Activated naive CD4-positive, alpha-beta T cell treated with anti-CD3 and anti-CD28 coated beads for 36 hours (primary cell): ENCODE measurements around the gene IL10RB. TPM values are rescaled to one million over a fixed set of nuclear protein-coding genes. Genes with fewer than 3 reads are reported as not detected.
"Not testable (repeated sequence)": the region's sequence is repeated elsewhere in the genome, so short reads cannot be mapped to it uniquely, and the experiment has no call there.

Experiments used
- CTCF ChIA-PET: fragments of 350-600 bp; sonication (Branson Sonifier 250); formaldehyde crosslinking; loops from one replicate; lab custom pipeline; 2021; ENCODE audit warnings: antibody characterized with exemption; lab: Charles Lee
- DNase-seq: peaks from one replicate; pipeline ENCODE4 v3.0.0-alpha.2; 2020
- H3K27ac Mint-ChIP-seq: one replicate; pipeline ENCODE4 v1.8.0; 2021; ENCODE audit warnings: mild to moderate bottlenecking, mixed read lengths
- H3K27me3 Mint-ChIP-seq: one replicate; pipeline ENCODE4 v1.8.0; 2021; ENCODE audit warnings: low read depth, mixed read lengths
- H3K36me3 Mint-ChIP-seq: one replicate; pipeline ENCODE4 v1.8.0; 2021; ENCODE audit warnings: low read depth, mixed read lengths
- H3K4me1 Mint-ChIP-seq: one replicate; pipeline ENCODE4 v1.8.0; 2021; ENCODE audit warnings: low read depth, mixed read lengths
- H3K4me3 Mint-ChIP-seq: one replicate; pipeline ENCODE4 v1.8.0; 2021; ENCODE audit warnings: mild to moderate bottlenecking, moderate library complexity, mixed read lengths
- H3K9me3 Mint-ChIP-seq: one replicate; pipeline ENCODE4 v1.8.0; 2021; ENCODE audit warnings: mixed read lengths
- intact Hi-C: fragments of 100-400 bp; cut with micrococcal nuclease; formaldehyde crosslinking; loops from one replicate; pipeline ENCODE4 v1.15.1; 2023
- total RNA-seq, 2 experiments: library from RNA; stranded (reverse); gene quantifications; one replicate each; pipeline ENCODE4 v1.2.3, GENCODE V29; 2021

Gene IL10RB
- total RNA-seq, 2 experiments from 2014 or later: 23.9 TPM

DNA sequence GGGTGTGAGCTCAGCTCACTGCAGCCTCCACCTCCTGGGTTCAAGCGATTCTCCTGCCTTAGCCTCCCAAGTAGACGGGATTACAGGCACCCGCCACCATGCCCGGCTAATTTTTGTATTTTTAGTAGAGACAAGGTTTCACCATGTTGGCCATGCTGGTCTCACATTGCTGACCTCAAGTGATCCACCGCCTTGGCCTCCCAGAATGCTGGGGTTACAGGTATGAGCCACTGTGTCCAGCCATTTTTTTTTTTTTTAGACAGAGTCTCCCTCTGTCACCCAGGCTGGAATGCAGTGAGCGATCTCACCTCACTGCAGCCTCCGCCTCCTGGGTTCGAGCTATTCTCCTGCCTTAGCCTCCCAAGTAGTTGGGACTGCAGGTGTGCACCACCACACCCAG, 23.3 kb upstream of the IL10RB start:
- DNase-seq, H3K27me3 Mint-ChIP-seq, H3K9me3 Mint-ChIP-seq, intact Hi-C loops, H3K27ac Mint-ChIP-seq, H3K4me3 Mint-ChIP-seq: not testable (repeated sequence)
- Mint-ChIP-seq H3K36me3 (peaks cover 47% of the 10 kb centered on the region), H3K4me1 (peaks cover 86% of the 10 kb centered on the region)
- CTCF ChIA-PET: interaction anchor here (0.9 kb wide), 1 partner anchor 10 kb away, joined by 3 read pairs; no protein-coding TSS in a partner anchor

DNA sequence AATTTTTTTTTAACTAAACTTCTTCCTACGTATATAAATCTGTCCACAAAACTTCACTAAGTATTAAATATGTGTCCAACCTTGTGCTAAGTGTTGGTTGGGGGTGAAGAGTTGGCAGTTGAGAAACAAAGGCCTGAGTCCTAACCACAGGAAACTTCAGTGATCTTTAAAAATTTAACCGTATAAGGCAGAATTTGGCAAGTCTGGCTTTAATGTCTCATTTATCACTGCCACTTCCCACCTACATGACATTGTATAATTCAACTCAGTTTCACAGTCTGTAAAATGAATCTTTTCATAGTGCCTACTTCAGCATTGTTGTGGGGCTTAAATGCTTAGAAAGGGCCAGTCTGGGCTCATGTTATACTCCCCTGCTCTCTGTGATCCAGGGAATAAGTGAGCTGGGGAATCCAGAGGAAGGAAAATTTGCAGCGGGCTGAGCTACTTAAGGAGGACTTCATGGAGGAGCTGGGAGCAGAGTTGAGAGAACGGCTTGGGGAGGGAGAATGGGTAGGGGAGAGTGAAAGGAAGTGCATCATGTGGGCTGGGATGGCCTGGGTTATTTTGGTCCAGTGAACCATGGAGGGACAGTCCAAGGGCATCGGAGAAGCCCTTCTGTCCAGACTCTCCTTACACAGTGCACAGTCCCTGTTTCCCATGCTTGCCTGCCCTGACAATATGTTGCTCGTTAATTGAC, 21.9 kb upstream of the IL10RB start:
- H3K4me1 Mint-ChIP-seq: peaks cover 86% of the 10 kb centered on the region
- H3K9me3 Mint-ChIP-seq: no peaks in the 10 kb centered on the region
- H3K4me3 Mint-ChIP-seq: peak overlapping the region; percentile 62
- intact Hi-C loops: loop anchor here (1.0 to 2.0 kb wide), 2 partner anchors 12 to 13 kb away; no protein-coding TSS in a partner anchor
- peaks cover 55% of the 10 kb centered on the region for H3K36me3 Mint-ChIP-seq
- CTCF ChIA-PET: interaction anchor here (1.0 kb wide), 1 partner anchor 117 kb away, joined by 3 read pairs; no protein-coding TSS in a partner anchor
- no peaks in the 10 kb centered on the region for H3K27me3 Mint-ChIP-seq
- H3K27ac Mint-ChIP-seq: peak overlapping the region; percentile 90
- DNase-seq: no peak

DNA sequence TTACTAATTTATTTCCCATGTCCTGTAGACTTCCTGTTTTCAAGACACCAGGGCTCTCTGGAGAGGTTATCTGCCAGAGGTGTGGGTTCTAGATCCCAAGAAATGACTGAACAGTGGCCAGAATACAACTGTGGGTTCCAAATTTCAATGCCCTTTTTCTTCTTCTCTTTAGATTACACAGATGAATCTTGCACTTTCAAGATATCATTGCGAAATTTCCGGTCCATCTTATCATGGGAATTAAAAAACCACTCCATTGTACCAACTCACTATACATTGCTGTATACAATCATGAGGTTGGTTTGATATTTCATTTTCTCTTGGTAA, 21.4 kb upstream of the IL10RB start:
- H3K27me3 Mint-ChIP-seq: no peaks in the 10 kb centered on the region
- H3K4me1 Mint-ChIP-seq: peaks cover 83% of the 10 kb centered on the region
- intact Hi-C loops: loop anchor here (1.0 to 2.0 kb wide), 2 partner anchors 12 to 14 kb away; no protein-coding TSS in a partner anchor
- no peaks in the 10 kb centered on the region for H3K9me3 Mint-ChIP-seq
- H3K36me3 Mint-ChIP-seq: peaks cover 59% of the 10 kb centered on the region
- no peak for DNase-seq
- no peak overlapping the region for H3K4me3 Mint-ChIP-seq
- peak overlapping the region; percentile 90 for H3K27ac Mint-ChIP-seq
- CTCF ChIA-PET: interaction anchor here (1.0 kb wide), 1 partner anchor 116 kb away, joined by 3 read pairs; no protein-coding TSS in a partner anchor

DNA sequence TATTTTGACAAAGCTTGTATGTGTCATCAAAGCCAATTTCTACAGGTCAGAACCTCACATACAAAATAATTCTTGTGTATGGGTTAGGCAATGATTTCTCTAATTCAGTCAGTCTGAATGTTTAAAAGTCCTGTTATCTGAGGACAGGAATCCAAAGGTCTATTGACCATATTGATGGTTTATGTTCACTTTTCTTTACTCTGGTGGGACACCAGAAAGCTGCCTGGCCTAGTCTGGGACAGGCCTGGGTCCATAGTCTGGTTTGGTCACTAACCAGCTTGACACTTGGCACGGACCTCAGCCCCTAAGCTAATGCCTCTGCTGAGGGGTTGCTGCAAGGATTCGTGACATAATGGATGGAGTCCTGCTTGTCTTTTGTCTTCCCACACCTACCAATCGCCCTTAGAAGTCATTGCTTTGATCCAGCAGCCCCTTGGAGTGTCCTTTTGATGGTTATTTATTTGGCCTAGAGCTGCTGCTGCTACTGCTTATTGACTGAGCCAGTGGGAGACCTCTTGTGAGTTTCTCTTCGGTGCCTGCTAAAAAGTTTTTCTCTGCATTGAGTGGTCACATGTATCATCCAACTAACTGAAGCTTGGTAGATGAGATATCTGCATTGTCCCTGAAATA, 20.8 kb upstream of the IL10RB start:
- Mint-ChIP-seq H3K36me3 (peaks cover 63% of the 10 kb centered on the region), H3K4me1 (peaks cover 77% of the 10 kb centered on the region), H3K27ac (peak overlapping the region; percentile 90), H3K9me3 (no peaks in the 10 kb centered on the region), H3K27me3 (no peaks in the 10 kb centered on the region), H3K4me3 (no peak overlapping the region)
- CTCF ChIA-PET: interaction anchor here (1.0 kb wide), 1 partner anchor 116 kb away, joined by 3 read pairs; no protein-coding TSS in a partner anchor
- DNase-seq: no peak
- intact Hi-C loops: loop anchor here (2.0 kb wide), 1 partner anchor 15 kb away; no protein-coding TSS in a partner anchor

DNA sequence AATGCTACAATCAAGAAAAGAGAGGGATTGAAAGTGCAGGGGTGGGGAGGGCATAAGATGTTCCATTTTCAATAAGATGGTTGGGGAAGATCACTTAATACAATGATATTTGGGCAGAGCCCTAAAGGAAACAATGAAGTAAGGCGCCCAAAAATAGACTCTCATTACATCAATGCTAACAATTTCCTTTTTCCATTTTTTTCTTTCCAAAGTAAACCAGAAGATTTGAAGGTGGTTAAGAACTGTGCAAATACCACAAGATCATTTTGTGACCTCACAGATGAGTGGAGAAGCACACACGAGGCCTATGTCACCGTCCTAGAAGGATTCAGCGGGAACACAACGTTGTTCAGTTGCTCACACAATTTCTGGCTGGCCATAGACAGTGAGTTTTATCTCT, 19.7 kb upstream of the IL10RB start:
- DNase-seq: no peak
- Mint-ChIP-seq H3K4me1 (peaks cover 71% of the 10 kb centered on the region), H3K27me3 (no peaks in the 10 kb centered on the region), H3K27ac (peak overlapping the region; percentile 78), H3K36me3 (peaks cover 70% of the 10 kb centered on the region), H3K4me3 (no peak overlapping the region), H3K9me3 (no peaks in the 10 kb centered on the region)
- intact Hi-C loops: no loop called here
- CTCF ChIA-PET: interaction anchor here (0.7 kb wide), 1 partner anchor 10 kb away, joined by 4 read pairs; no protein-coding TSS in a partner anchor

DNA sequence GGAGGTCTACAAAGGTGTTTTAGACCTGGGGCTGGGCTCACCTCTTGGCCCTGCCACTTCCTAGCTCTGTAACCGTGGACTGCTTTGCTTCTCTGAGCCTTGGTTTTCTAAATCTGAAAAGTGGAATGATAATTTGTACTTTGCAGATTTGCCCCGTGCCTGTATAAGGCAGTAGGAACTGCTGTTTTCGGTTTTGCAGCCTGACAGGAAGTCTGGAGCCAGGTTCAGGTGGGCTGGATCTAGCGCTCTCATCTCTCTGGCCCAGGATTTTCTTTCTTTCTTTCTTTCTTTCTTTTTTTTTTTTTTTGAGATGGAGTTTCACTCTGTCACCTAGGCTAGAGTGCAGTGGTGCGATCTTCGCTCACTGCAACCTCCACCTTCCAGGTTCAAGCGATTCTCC, 19.2 kb upstream of the IL10RB start:
- H3K27ac Mint-ChIP-seq: peak overlapping the region; percentile 78
- peaks cover 67% of the 10 kb centered on the region for H3K4me1 Mint-ChIP-seq
- CTCF ChIA-PET: no interaction called here
- DNase-seq: no peak
- no peak overlapping the region for H3K4me3 Mint-ChIP-seq
- H3K27me3 Mint-ChIP-seq: no peaks in the 10 kb centered on the region
- no peaks in the 10 kb centered on the region for H3K9me3 Mint-ChIP-seq
- intact Hi-C loops: no loop called here
- peaks cover 70% of the 10 kb centered on the region for H3K36me3 Mint-ChIP-seq

DNA sequence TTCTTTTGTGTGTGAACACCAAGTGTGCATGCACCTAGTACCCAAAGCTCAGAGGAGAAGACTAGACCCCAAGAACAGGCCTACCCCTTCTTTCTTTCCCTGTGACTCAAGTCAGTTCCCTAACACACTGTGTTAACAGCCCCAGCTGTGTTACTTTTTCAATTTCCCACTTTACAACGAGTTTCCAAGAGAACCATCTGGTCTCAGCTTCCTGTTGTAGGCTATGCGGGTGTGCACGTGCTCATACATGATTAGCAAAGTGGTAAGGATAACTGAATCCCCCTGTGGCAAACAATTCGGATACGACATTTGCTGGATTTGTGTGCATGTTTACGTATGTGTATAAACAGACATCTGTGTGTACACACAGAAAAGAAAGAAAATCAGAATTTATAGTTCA, 18.6 kb upstream of the IL10RB start:
- peak overlapping the region; percentile 78 for H3K27ac Mint-ChIP-seq
- no peaks in the 10 kb centered on the region for H3K9me3 Mint-ChIP-seq
- H3K4me3 Mint-ChIP-seq: no peak overlapping the region
- H3K27me3 Mint-ChIP-seq: no peaks in the 10 kb centered on the region
- CTCF ChIA-PET: no interaction called here
- H3K4me1 Mint-ChIP-seq: peaks cover 66% of the 10 kb centered on the region
- peaks cover 67% of the 10 kb centered on the region for H3K36me3 Mint-ChIP-seq
- no peak for DNase-seq
- intact Hi-C loops: no loop called here

DNA sequence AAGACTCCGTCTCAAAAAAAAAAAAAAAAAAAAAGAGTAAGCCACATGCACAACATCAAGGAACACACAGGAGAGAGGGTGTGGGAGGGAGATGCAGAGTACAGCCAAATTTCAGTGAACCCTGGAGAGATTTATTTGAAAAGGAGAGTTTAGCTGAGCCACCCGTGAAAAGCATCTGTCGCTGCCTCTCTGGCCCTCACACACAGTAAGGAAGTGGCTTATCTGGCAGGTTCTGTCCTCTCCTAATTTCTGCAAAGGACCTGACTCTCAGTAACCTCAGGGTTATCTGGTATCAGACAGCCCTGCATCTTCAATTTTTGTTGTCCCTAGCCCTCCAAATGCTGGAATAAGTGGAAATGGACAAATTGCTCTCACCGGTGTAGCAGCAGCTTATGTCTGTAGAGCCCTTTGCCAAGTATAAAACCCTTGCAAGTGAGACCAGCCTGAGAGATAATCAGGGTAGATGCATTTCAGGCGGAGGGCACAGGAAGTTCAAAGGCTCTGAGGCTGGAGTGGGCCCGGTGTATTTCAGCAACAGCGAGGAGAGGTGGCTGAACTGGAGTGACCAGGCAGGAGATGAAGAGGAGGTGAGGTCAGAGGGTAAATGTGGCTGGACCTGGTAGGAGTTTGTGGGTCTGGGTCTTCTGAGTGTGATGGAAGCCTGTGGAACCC, 16.7 kb upstream of the IL10RB start:
- Mint-ChIP-seq H3K9me3 (no peaks in the 10 kb centered on the region), H3K27ac (peak overlapping the region; percentile 47), H3K4me3 (no peak overlapping the region), H3K4me1 (peaks cover 56% of the 10 kb centered on the region), H3K27me3 (no peaks in the 10 kb centered on the region), H3K36me3 (peaks cover 61% of the 10 kb centered on the region)
- intact Hi-C loops: no loop called here
- no peak for DNase-seq
- CTCF ChIA-PET: no interaction called here

DNA sequence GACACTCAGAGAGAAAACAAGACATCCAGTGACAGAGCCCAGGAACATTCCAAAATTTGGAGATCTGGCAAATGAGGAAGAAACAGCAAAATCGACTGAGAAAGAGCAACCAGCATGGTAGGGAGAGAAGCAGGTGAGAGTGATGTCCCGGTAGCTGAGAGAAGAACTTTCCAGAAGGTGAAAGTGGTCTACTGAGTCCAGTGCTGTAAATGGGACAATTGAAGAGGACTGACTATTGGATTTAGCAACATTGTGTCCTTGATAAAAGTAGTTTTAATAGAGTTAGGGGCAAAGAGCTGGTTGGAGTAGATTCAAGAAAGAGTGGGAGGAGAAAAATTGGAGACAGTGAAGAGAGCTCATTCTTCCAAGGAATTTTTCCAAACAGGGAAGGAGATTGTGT, 15.0 kb upstream of the IL10RB start:
- Mint-ChIP-seq H3K27ac (peak overlapping the region; percentile 4), H3K36me3 (peaks cover 55% of the 10 kb centered on the region), H3K9me3 (no peaks in the 10 kb centered on the region), H3K4me1 (peaks cover 59% of the 10 kb centered on the region), H3K27me3 (no peaks in the 10 kb centered on the region), H3K4me3 (no peak overlapping the region)
- CTCF ChIA-PET: interaction anchor here (0.6 to 1.1 kb wide), 2 partner anchors 39 to 110 kb away, joined by 3 read pairs; no protein-coding TSS in a partner anchor
- intact Hi-C loops: no loop called here
- no peak for DNase-seq

DNA sequence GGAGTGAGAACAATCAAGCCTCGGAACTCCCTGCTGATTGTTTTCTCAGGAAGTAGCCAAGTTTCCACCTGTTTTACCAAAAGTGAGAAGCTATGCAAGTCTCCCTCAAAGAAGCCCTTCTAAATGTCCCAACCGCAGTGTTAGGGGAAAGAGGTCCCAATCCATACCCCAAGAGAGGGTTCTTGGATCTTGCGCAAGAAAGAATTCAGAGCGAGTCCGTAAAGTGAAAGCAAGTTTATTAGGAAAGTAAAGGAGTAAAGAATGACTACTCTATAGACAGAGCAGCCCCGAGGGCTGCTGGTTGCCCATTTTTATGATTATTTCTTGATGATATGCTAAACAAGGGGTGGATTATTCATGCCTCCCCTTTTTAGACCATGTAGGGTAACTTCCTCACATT, 12.8 kb upstream of the IL10RB start:
- H3K4me3 Mint-ChIP-seq, DNase-seq, H3K9me3 Mint-ChIP-seq, intact Hi-C loops, H3K27me3 Mint-ChIP-seq, H3K27ac Mint-ChIP-seq, CTCF ChIA-PET: not testable (repeated sequence)
- Mint-ChIP-seq H3K4me1 (peaks cover 51% of the 10 kb centered on the region), H3K36me3 (peaks cover 52% of the 10 kb centered on the region)

DNA sequence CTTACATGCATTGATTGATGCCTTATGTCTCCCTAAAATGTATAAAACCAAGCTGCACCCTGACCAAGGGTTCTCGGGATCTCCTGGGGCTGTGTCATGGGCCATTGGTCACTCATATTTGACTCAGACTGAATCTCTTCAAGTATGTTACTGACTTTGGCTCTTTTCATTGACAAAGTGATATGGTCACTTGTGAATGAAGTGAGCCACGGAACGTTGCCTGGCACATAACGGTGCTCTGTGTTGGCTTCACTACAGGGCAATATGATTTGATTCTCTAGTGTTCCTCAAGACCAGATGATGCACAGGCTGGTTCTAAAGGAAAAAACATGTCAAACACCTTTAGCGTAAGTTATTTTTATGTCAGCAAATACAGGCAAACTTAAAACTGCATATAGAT, 11.4 kb upstream of the IL10RB start:
- H3K4me1 Mint-ChIP-seq: peaks cover 57% of the 10 kb centered on the region
- H3K36me3 Mint-ChIP-seq: peaks cover 50% of the 10 kb centered on the region
- intact Hi-C loops: no loop called here
- H3K27me3 Mint-ChIP-seq: no peaks in the 10 kb centered on the region
- peaks cover 10% of the 10 kb centered on the region for H3K9me3 Mint-ChIP-seq
- H3K4me3 Mint-ChIP-seq: no peak overlapping the region
- H3K27ac Mint-ChIP-seq: peak overlapping the region; percentile 19
- CTCF ChIA-PET: interaction anchor here (0.9 kb wide), 1 partner anchor 45 kb away, joined by 3 read pairs; no protein-coding TSS in a partner anchor
- DNase-seq: no peak

DNA sequence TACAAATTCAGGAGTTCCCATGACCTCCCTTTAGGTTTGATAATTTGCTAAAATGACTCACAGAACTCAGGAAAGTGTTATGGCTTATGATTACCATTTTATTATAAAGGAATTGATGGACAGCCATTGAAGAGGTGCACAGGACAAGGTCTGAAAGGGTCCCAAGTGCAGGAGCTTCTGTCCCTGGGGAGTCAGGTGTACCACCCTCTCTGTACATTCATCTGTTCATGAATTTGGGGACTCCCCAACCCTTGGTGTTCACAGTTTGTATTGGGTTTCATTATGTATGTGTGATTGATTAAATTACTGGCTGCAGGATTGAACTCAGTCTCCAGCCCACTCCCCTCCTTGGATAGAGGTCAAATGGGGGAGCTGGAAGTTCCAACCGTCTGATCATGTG, 10.8 kb upstream of the IL10RB start:
- H3K4me1 Mint-ChIP-seq: peaks cover 64% of the 10 kb centered on the region
- H3K4me3 Mint-ChIP-seq: no peak overlapping the region
- peak overlapping the region; percentile 82 for H3K27ac Mint-ChIP-seq
- CTCF ChIA-PET: interaction anchor here (0.9 to 1.2 kb wide), 2 partner anchors 44 to 106 kb away, joined by 3 to 6 read pairs; no protein-coding TSS in a partner anchor
- DNase-seq: peak; percentile 33
- H3K36me3 Mint-ChIP-seq: peaks cover 47% of the 10 kb centered on the region
- intact Hi-C loops: no loop called here
- H3K27me3 Mint-ChIP-seq: no peaks in the 10 kb centered on the region
- H3K9me3 Mint-ChIP-seq: peaks cover 10% of the 10 kb centered on the region
